Stomach (tissue), 9 donors: ENCODE measurements around the gene NCS1. TPM values are rescaled to one million over a fixed set of nuclear protein-coding genes. Genes with fewer than 3 reads are reported as not detected.

Source experiments
- DNase-seq, 2 donors: peaks; one replicate each; pipeline versions ENCODE4 v3.0.0 to v3.0.0-alpha.2; 2013 to 2019
- H3K27ac ChIP-seq, 5 donors: fragments of 200-600 bp in 4 of 5; sonication (generic) in 4 of 5; one replicate each; pipeline ENCODE4 v1.5.1; 2013 to 2019; ENCODE audit warnings: mild to moderate bottlenecking in 1 of 5, moderate library complexity in 1 of 5
- H3K27me3 ChIP-seq, 3 donors: fragments of 200-600 bp; sonication (generic); one replicate each; pipeline ENCODE4 v1.5.1; 2017 to 2019; ENCODE audit warnings: mixed run types in 1 of 3
- H3K36me3 ChIP-seq, 4 donors: fragments of 200-600 bp; sonication (generic); 1 replicate in 3 of 4; 2 replicates in 1 of 4; pipeline ENCODE4 v1.5.1; 2016 to 2019
- H3K4me1 ChIP-seq, 4 donors: fragments of 200-600 bp; sonication (generic); one replicate each; pipeline ENCODE4 v1.5.1; 2016 to 2019
- H3K4me3 ChIP-seq, 4 donors: fragments of 200-600 bp; sonication (generic) in 3 of 4; one replicate each; pipeline ENCODE4 v1.5.1; 2016 to 2019; ENCODE audit warnings: mild to moderate bottlenecking in 1 of 4
- H3K9me3 ChIP-seq, 4 donors: fragments of 200-600 bp; sonication (generic); one replicate each; pipeline ENCODE4 v1.5.1; 2016 to 2019
- EP300 ChIP-seq: sonication (generic); formaldehyde crosslinking; IDR thresholded peaks from one replicate; pipeline ENCODE4 v1.6.1; 2017; ENCODE audit warnings: antibody characterized with exemption
- POLR2A ChIP-seq, 4 donors: fragments of 450-650 bp; IDR thresholded peaks; one replicate each; pipeline ENCODE4 v1.6.1; 2016; ENCODE audit warnings: antibody characterized with exemption in 4 of 4, control low read depth in 2 of 4, mild to moderate bottlenecking in 1 of 4, moderate library complexity in 1 of 4
- POLR2AphosphoS5 ChIP-seq, 3 donors: sonication (generic); formaldehyde crosslinking; IDR thresholded peaks; one replicate each; pipeline ENCODE4 v1.6.1; 2016; ENCODE audit warnings: antibody characterized with exemption in 3 of 3
- WGBS, 5 donors: extraction: QIAGEN DNeasy Blood & Tissue Kit in 3 of 5; methylation state at CpG; one replicate each; pipeline versions ENCODE4 v1.1.5 to v1.1.7; 2013 to 2018; 5-methylcytosine and 5-hydroxymethylcytosine counted together
- intact Hi-C: fragments of 100-400 bp; cut with DNase I; formaldehyde crosslinking; loops from one replicate; pipeline ENCODE4 v1.15.1; 2023; ENCODE audit warnings: low total_unique reads
- polyA plus RNA-seq, 3 donors: library from polyadenylated mRNA; stranded (reverse); fragments of 200-250 nt; gene quantifications; one replicate each; pipeline ENCODE4 v1.2.3, GENCODE V29; 2013
- total RNA-seq, 5 donors: library from RNA; depleted of rRNA; stranded (reverse); fragments of >200 nt; gene quantifications; one replicate each; pipeline versions ENCODE4 v1.1.0 to v1.2.3, GENCODE V29; 2014 to 2016
- TF ChIP-seq, protein P1 (sequence below), 7 experiments: fragments of 450-650 bp in 4 of 7; fragments of 200-600 bp in 3 of 7; sonication (generic) in 3 of 7; IDR thresholded peaks; one replicate each; pipeline ENCODE4 v1.5.1; 2016 to 2019; ENCODE audit warnings: antibody characterized with exemption in 7 of 7, control low read depth in 2 of 7, mild to moderate bottlenecking in 1 of 7
- donor health status: healthy with polysubstance abuse.
- donor health status: Bipolar disorder and iron deficiency.
- donor health status: healthy.

NCS1 gene
- total and polyA plus RNA-seq, 8 donors, result 3.2 to 50.0 (median 16.6) TPM

DNA sequence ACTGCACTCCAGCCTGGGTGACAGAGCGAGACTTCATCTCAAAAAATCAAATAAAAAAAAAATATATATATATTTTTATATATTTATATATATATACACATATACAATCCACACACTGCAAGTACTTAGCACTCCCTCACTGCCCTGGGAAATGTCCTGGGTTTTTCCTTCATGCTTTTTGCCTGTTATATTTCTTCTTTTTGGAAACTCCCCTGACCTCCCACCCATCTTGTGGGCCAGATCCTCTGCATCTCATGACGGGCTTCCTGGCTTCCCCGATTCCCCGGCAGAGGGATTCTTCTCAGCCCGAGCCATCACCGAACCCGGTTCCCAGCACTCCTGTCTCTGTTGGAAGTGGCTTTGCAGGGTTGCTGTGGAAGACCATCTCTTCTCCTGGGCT lies 39.5 kb upstream of the NCS1 start:
- TF ChIP-seq EP300, result no peak
- TF ChIP-seq, protein P1, sequence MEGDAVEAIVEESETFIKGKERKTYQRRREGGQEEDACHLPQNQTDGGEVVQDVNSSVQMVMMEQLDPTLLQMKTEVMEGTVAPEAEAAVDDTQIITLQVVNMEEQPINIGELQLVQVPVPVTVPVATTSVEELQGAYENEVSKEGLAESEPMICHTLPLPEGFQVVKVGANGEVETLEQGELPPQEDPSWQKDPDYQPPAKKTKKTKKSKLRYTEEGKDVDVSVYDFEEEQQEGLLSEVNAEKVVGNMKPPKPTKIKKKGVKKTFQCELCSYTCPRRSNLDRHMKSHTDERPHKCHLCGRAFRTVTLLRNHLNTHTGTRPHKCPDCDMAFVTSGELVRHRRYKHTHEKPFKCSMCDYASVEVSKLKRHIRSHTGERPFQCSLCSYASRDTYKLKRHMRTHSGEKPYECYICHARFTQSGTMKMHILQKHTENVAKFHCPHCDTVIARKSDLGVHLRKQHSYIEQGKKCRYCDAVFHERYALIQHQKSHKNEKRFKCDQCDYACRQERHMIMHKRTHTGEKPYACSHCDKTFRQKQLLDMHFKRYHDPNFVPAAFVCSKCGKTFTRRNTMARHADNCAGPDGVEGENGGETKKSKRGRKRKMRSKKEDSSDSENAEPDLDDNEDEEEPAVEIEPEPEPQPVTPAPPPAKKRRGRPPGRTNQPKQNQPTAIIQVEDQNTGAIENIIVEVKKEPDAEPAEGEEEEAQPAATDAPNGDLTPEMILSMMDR (IDR thresholded peaks at IDR 0.05), result no peak
- TF ChIP-seq POLR2A (IDR thresholded peaks at IDR 0.05), result no peak
- TF ChIP-seq POLR2AphosphoS5 (IDR thresholded peaks at IDR 0.05), result no peak
- Histone ChIP-seq H3K27me3 (no peaks in the 10 kb centered on the region), H3K36me3 (peaks cover 37 to 92% (median 90%) of the 10 kb centered on the region in 4 donors), H3K4me3 (no peak overlapping the region), H3K9me3 (no peaks in the 10 kb centered on the region), H3K4me1 (peaks cover 0 to 23% (median 8%) of the 10 kb centered on the region in 4 donors), H3K27ac (no peak overlapping the region)
- peak in 1 of 2 donors; percentile 40 for DNase-seq
- intact Hi-C loops, result no loop called here
- WGBS, 5 donors, result 95 to 97% (median 96%) methylated on average over 7 of the region's 7 CpGs

DNA sequence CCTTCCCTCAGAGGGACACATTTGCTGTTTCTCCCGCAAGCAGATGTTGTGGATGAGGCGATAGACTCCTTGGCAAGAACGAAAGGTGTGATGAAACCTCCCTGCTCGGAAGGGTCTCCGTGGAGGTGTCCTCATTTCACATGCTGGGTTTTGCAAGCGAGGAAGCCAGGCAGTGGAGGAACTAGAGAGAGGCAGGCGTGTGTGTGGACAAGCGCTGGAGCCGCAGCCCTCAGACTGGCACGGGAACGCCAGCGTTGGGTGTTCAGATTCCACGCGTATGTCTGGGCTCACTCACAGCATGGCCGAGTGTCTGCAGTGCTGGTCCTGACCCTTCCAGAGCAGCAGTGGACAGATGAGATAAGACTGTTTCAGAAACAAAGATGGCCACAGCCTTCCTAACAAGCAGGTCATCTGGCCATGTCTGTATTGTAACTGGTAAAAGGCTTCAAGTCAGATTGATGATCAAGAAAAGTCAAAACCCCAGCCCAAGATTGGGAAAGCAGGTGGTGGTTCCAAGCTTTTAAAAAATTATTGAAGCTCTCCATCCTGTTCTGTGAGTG lies 35.0 kb upstream of the NCS1 start:
- TF ChIP-seq, protein P1 (IDR thresholded peaks at IDR 0.05), result no peak
- TF ChIP-seq EP300, result no peak
- no peak for TF ChIP-seq POLR2A (IDR thresholded peaks at IDR 0.05)
- TF ChIP-seq POLR2AphosphoS5 (IDR thresholded peaks at IDR 0.05), result no peak
- Histone ChIP-seq H3K4me1 (peaks cover 0 to 31% (median 13%) of the 10 kb centered on the region in 4 donors), H3K27ac (peak overlapping the region in 1 of 5 donors; percentile 24), H3K9me3 (no peaks in the 10 kb centered on the region), H3K36me3 (peaks cover 8 to 52% (median 47%) of the 10 kb centered on the region in 4 donors), H3K4me3 (no peak overlapping the region), H3K27me3 (no peaks in the 10 kb centered on the region)
- intact Hi-C loops, result no loop called here
- WGBS, 5 donors, result 84 to 93% (median 91%) methylated on average over 15 of the region's 15 CpGs
- no peak for DNase-seq

GRCh38 chr9:130137641-130138081 lies 34.5 kb upstream of the NCS1 start:
- intact Hi-C loops, result no loop called here
- peak overlapping the region in 4 of 5 donors; percentile 24 to 76 (median 44) for H3K27ac ChIP-seq
- DNase-seq, result no peak

GRCh38 chr9:130138171-130138653 lies 34.0 kb upstream of the NCS1 start:
- intact Hi-C loops, result no loop called here
- H3K27me3 ChIP-seq, result peaks cover 0 to 1% (median 0%) of the 10 kb centered on the region in 3 donors
- 36 to 51% (median 43%) methylated on average over 10 of the region's 10 CpGs for WGBS, 5 donors
- no peak overlapping the region for H3K4me3 ChIP-seq
- H3K4me1 ChIP-seq, result peaks cover 0 to 31% (median 13%) of the 10 kb centered on the region in 4 donors
- peaks cover 8 to 41% (median 39%) of the 10 kb centered on the region in 4 donors for H3K36me3 ChIP-seq
- TF ChIP-seq EP300, result no peak
- TF ChIP-seq, protein P1 (IDR thresholded peaks at IDR 0.05), result no peak
- no peak for TF ChIP-seq POLR2AphosphoS5 (IDR thresholded peaks at IDR 0.05)
- no peak for TF ChIP-seq POLR2A (IDR thresholded peaks at IDR 0.05)
- DNase-seq, result peak in 1 of 2 donors; percentile 63
- H3K9me3 ChIP-seq, result no peaks in the 10 kb centered on the region
- peak overlapping the region in 4 of 5 donors; percentile 24 to 76 (median 46) for H3K27ac ChIP-seq

More at GRCh38 chr9:130137641-130138081, 34.5 kb upstream of the NCS1 start:
- no peaks in the 10 kb centered on the region for H3K27me3 ChIP-seq
- H3K9me3 ChIP-seq, result no peaks in the 10 kb centered on the region
- H3K36me3 ChIP-seq, result peaks cover 8 to 47% (median 43%) of the 10 kb centered on the region in 4 donors
- TF ChIP-seq POLR2AphosphoS5 (IDR thresholded peaks at IDR 0.05) (no peak), EP300 (no peak)
- TF ChIP-seq, protein P1 (IDR thresholded peaks at IDR 0.05), result no peak
- peaks cover 0 to 31% (median 13%) of the 10 kb centered on the region in 4 donors for H3K4me1 ChIP-seq
- WGBS, 5 donors, result 85 to 95% (median 91%) methylated on average over 11 of the region's 11 CpGs
- H3K4me3 ChIP-seq, result no peak overlapping the region
